Osteoblast (primary cell): Measurements from ENCODE around the gene FAM76A. TPM values are rescaled to one million over a fixed set of nuclear protein-coding genes. Genes with fewer than 3 reads are reported as not detected.

Experiments used
- DNase-seq: peaks from one replicate; pipeline ENCODE4 v3.0.0; 2011; ENCODE audit warnings: low spot score, mixed read lengths; ENCODE audit not compliant: insufficient read length; ENCODE audit errors: missing footprints
- H2AFZ ChIP-seq: 2 replicates; pipeline ENCODE4 v1.6.0; 2011; ENCODE audit warnings: mild to moderate bottlenecking, low read length
- H3K27ac ChIP-seq: 2 replicates; pipeline ENCODE4 v1.5.1; 2011; ENCODE audit warnings: mild to moderate bottlenecking, low read depth, low read length, moderate library complexity
- H3K27me3 ChIP-seq: 2 replicates; pipeline ENCODE4 v1.6.0; 2012; ENCODE audit warnings: mild to moderate bottlenecking, control low read depth, inconsistent platforms, low read length, moderate library complexity; ENCODE audit not compliant: insufficient read depth
- H3K36me3 ChIP-seq: 2 replicates; pipeline ENCODE4 v1.5.1; 2011; ENCODE audit warnings: mild to moderate bottlenecking, low read length, control low read depth, moderate library complexity; ENCODE audit not compliant: insufficient read depth
- H3K4me1 ChIP-seq: 2 replicates; pipeline ENCODE4 v1.5.1; 2011; ENCODE audit warnings: mild to moderate bottlenecking, low read length, control low read depth, moderate library complexity; ENCODE audit not compliant: insufficient read depth
- H3K4me2 ChIP-seq: 2 replicates; pipeline ENCODE4 v1.6.0; 2011; ENCODE audit warnings: mild to moderate bottlenecking, low read length; ENCODE audit not compliant: insufficient read depth
- H3K4me3 ChIP-seq: fragments of 200-600 bp; sonication (generic); 3 replicates; pipeline ENCODE4 v1.5.1; 2012; ENCODE audit warnings: mild to moderate bottlenecking, low read length, inconsistent platforms; ENCODE audit not compliant: insufficient read depth
- H3K79me2 ChIP-seq: 2 replicates; pipeline ENCODE4 v1.6.0; 2012; ENCODE audit warnings: mild to moderate bottlenecking, low read length, control low read depth, inconsistent platforms; ENCODE audit not compliant: insufficient read depth
- H3K9me3 ChIP-seq: 2 replicates; pipeline ENCODE4 v1.5.1; 2011; ENCODE audit warnings: low read depth, low read length, control low read depth
- H4K20me1 ChIP-seq: 2 replicates; pipeline ENCODE4 v1.6.0; 2012; ENCODE audit warnings: mild to moderate bottlenecking, low read length, control low read depth; ENCODE audit not compliant: insufficient read depth
- total RNA-seq: library from RNA; depleted of rRNA; stranded (reverse); fragments of >200 nt; gene quantifications from 2 replicates; pipeline ENCODE4 v1.2.3, GENCODE V29; 2012
- TF ChIP-seq, protein P1 (sequence below): IDR thresholded peaks from 2 replicates; pipeline ENCODE4 v1.5.1; 2011; ENCODE audit warnings: mild to moderate bottlenecking, low read depth, low read length, moderate library complexity; ENCODE audit errors: extremely low read depth

The FAM76A gene
- total RNA-seq, 1 donor: 22.8 TPM

DNA sequence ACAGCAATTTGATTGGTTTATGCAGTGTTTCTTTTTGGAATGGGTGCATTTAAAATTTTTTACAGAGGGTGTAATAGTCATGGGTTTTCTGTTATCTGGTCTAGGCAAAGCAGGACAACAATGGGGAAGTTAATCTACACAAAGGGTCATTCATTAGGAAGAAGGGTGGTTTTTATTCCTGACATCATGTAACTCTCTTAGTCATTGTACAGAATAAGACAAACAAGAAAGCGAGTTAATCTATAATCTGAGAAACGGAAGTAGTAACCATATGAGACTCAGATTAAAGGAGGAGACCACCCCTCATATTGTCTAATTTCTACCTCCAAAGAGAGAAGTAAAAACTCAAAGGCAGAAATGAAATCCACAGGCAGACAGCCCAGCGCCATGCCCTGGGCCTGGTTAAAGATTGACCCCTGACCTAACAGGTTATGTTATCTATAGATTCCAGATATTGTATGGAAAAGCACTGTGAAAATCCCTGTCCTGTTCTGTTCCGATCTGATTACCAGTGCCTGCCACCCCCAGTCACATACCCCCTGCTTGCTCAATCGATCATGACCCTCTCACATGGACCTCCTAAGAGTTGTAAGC, 43.3 kb upstream of the FAM76A start:
- H2AFZ ChIP-seq: no peak overlapping the region
- H3K4me3 ChIP-seq: no peak overlapping the region
- H3K36me3 ChIP-seq: no peaks in the 10 kb centered on the region
- TF ChIP-seq, protein P1, sequence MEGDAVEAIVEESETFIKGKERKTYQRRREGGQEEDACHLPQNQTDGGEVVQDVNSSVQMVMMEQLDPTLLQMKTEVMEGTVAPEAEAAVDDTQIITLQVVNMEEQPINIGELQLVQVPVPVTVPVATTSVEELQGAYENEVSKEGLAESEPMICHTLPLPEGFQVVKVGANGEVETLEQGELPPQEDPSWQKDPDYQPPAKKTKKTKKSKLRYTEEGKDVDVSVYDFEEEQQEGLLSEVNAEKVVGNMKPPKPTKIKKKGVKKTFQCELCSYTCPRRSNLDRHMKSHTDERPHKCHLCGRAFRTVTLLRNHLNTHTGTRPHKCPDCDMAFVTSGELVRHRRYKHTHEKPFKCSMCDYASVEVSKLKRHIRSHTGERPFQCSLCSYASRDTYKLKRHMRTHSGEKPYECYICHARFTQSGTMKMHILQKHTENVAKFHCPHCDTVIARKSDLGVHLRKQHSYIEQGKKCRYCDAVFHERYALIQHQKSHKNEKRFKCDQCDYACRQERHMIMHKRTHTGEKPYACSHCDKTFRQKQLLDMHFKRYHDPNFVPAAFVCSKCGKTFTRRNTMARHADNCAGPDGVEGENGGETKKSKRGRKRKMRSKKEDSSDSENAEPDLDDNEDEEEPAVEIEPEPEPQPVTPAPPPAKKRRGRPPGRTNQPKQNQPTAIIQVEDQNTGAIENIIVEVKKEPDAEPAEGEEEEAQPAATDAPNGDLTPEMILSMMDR: no peak
- no peaks in the 10 kb centered on the region for H4K20me1 ChIP-seq
- no peaks in the 10 kb centered on the region for H3K4me1 ChIP-seq
- H3K4me2 ChIP-seq: no peak overlapping the region
- H3K79me2 ChIP-seq: no peaks in the 10 kb centered on the region
- DNase-seq: no peak
- H3K9me3 ChIP-seq: peaks cover 2% of the 10 kb centered on the region
- no peak overlapping the region for H3K27ac ChIP-seq
- H3K27me3 ChIP-seq: peaks cover 6% of the 10 kb centered on the region

DNA sequence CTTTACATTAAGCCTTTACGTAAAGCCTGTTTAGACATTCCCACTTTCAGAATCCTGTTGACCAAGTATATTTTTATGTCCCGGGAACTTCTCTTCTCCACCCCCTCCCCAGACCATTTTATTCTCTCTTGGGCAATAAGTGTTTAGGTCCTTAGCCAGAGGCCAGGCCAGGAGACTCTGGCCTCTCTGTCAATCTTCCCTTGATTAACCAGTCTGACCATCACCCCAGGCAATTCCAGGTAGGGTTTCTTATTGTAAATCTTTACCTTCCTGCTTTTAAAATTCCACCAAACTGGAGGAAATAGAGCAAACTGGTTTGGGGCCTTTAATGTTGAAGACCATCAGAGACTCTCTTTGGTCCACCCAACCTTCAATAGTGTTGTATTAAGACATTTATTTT, 41.6 kb upstream of the FAM76A start:
- H3K4me1 ChIP-seq: peaks cover 4% of the 10 kb centered on the region
- H4K20me1 ChIP-seq: no peaks in the 10 kb centered on the region
- H3K4me2 ChIP-seq: no peak overlapping the region
- H2AFZ ChIP-seq: no peak overlapping the region
- DNase-seq: no peak
- peaks cover 6% of the 10 kb centered on the region for H3K27me3 ChIP-seq
- no peaks in the 10 kb centered on the region for H3K79me2 ChIP-seq
- no peak overlapping the region for H3K27ac ChIP-seq
- TF ChIP-seq, protein P1: no peak
- no peak overlapping the region for H3K4me3 ChIP-seq
- peaks cover 2% of the 10 kb centered on the region for H3K9me3 ChIP-seq
- H3K36me3 ChIP-seq: no peaks in the 10 kb centered on the region

DNA sequence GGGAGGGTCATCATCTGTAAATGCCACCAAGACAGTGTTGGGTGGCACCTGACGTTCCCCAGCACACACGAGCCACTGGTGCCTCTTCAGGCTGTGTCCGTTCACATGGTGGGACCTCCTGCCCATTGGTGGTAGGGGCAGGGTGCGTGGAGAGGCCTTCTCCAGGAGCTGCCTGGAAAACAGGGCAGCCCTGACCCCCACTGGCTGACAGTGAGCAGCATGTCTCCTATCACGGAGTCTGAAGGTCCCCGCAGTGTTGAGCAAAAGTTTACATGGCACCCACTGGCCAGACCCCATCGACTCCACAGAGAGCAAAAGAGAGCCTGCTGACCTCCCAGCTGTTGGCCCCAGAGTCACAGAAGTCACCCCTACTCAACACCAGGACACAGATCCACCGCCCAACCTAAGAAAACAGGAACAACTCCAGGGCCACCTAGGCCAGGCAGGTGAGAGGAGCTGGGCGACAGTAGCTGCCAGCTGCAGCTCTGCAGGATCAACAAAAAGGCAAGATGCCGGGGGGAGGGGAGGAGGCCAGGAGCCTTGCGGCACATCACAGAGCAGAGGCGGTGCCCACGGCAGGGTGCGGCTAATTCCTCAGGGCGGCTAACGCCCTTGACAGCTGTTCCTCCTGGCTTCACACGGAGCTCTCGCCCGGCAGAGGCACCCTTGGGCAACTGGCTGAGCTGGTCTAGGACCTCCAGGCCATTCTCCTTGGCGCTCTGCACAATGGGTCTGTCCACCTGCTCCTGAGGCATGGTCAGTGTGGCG, 39.4 kb upstream of the FAM76A start:
- no peak overlapping the region for H3K4me2 ChIP-seq

DNA sequence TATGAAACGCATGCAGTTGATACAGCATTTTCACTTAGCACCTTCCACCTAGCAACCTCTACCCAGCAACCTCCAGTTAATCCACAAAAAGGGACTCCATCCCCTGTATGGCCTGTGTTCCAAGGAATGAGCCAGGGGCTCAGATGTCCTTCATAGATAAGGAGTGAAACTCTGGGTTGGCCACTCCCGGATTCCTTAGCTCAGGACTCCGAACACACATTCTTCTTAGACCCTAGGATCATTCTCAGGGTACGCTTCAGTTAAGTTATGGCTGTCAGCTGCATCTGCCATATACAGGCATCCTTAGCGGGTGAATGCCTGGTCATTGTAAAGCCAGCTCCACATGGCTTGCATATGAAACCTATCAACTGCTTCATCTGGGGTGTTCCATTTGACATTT, 37.9 kb upstream of the FAM76A start:
- DNase-seq: no peak
- Histone ChIP-seq H3K4me3 (no peak overlapping the region), H2AFZ (no peak overlapping the region), H3K9me3 (no peaks in the 10 kb centered on the region), H3K79me2 (no peaks in the 10 kb centered on the region), H3K36me3 (no peaks in the 10 kb centered on the region), H3K4me1 (peaks cover 12% of the 10 kb centered on the region), H3K27ac (no peak overlapping the region), H3K27me3 (peaks cover 6% of the 10 kb centered on the region), H3K4me2 (no peak overlapping the region), H4K20me1 (no peaks in the 10 kb centered on the region)
- TF ChIP-seq, protein P1: no peak

More for the DNA sequence above, 39.4 kb upstream of the FAM76A start:
- no peak overlapping the region for H2AFZ ChIP-seq
- H3K27ac ChIP-seq: no peak overlapping the region
- H3K36me3 ChIP-seq: no peaks in the 10 kb centered on the region
- H3K9me3 ChIP-seq: no peaks in the 10 kb centered on the region
- no peak for DNase-seq
- TF ChIP-seq, protein P1: no peak
- H4K20me1 ChIP-seq: no peaks in the 10 kb centered on the region
- no peak overlapping the region for H3K4me3 ChIP-seq
- H3K79me2 ChIP-seq: no peaks in the 10 kb centered on the region
- peaks cover 6% of the 10 kb centered on the region for H3K27me3 ChIP-seq
- peaks cover 12% of the 10 kb centered on the region for H3K4me1 ChIP-seq
